DMS153 (cell line): ENCODE data around the gene SPEG.

Experiments
- DNase-seq: peaks from one replicate; lab custom pipeline; 2025; lab: John Stamatoyannopoulos, UW

Gene SPEG

DNA sequence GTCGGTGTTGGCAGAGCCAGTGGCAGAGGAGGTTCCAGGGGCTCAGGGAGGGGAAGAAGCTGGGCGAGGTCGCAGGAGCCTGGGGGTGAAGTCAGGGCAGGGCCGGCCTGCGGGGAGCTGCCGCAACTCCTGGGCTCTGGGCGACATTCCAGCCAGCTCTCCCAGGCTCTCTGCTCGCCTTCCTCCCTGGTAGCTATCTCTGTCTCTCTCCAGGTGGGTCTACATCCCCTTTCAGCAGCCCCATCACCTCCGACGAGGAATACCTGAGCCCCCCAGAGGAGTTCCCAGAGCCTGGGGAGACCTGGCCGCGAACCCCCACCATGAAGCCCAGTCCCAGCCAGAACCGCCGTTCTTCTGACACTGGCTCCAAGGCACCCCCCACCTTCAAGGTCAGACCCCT lies 27.0 kb downstream of the SPEG start:
- DNase-seq, result no peak

DNA sequence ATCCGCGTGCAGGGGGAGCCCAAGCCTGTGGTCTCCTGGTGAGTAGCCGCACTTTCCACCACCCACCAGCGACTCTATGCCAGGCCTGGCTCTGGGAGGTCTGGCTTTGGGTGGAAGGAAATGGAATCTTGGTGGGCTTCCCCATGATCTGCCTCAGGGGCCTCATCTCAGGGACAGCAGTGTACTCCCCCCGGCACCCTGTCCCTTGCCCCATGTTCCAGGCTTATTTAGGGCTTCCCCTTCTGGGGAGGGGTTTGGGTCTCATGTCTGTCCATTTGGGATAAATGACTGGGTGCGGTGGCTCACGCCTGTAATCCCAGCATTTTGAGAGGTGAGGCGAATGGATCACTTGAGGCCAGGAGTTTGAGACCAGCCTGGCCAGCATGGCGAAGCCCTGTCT lies 27.7 kb downstream of the SPEG start:
- no peak for DNase-seq

DNA sequence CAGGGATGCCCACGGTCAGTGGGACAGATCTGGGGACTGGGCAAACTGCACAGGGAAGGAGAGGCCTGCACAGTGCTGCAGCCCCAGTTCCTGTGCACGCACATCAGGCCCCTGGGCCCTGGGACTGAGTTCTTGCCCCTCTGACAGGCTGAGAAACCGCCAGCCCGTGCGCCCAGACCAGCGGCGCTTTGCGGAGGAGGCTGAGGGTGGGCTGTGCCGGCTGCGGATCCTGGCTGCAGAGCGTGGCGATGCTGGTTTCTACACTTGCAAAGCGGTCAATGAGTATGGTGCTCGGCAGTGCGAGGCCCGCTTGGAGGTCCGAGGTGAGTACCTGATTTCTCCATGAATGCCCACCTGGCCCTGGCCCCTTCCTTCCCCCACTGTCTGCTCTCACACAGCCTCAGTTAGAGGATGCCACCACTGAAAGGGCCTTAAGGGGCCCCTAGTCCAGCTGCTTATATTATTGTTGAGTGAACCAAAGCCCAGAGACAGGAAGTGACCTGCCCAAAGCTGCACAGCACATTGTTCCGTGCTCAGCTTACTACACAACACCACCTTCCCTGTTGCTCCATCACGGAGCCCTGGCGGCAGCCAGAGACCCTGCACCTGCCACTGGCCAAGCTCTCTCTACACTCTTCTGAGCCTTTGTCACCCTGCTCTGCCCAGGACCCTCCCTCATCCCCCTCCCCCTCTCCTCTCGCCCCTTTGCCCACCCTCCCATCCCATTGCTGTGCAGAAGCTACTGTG lies 29.8 kb downstream of the SPEG start:
- DNase-seq, result no peak

DNA sequence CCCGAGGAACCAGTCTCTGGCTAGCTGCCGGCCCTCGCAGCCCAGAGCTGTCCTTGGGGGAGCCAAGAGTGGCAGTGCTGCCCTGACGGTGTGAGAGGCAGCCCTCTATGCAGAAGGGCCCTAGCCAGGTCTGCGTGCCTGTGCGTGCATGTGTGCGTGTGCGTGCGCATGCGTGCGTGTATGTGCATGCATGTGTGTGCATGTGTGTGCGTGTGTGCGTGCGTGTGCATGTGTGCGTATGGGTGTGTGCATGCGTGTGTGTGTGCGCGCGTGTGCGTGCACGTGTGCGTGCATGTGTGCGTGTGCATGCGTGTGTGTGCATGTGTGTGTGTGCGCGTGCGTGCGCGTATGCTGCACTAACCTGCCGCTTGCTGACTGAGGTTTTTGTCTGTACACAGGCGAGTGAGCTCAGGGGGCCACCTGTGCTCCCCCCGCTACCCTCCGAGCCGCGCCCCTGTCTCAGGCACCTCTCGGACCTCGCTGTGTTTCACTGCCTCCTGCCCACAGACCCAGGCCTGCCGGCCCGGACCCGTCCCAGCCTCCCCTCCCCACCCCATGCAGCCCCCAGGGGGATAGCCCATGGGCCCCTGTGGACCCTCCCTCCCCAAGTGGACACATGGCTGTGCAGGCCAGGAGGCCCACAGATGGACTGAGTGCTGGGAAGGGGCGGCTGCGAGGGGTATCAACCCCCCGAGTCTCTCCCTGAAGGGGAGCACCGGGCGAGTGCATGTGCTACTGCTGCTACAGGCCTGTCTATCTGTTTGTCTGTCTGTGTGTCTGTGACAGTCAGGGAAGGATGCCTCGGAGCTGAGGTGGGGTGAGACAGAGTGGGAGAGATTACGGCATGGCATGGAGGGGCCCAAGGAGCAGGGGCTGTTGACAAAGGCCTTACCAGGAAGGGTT lies 31.3 kb downstream of the SPEG start:
- no peak for DNase-seq

DNA sequence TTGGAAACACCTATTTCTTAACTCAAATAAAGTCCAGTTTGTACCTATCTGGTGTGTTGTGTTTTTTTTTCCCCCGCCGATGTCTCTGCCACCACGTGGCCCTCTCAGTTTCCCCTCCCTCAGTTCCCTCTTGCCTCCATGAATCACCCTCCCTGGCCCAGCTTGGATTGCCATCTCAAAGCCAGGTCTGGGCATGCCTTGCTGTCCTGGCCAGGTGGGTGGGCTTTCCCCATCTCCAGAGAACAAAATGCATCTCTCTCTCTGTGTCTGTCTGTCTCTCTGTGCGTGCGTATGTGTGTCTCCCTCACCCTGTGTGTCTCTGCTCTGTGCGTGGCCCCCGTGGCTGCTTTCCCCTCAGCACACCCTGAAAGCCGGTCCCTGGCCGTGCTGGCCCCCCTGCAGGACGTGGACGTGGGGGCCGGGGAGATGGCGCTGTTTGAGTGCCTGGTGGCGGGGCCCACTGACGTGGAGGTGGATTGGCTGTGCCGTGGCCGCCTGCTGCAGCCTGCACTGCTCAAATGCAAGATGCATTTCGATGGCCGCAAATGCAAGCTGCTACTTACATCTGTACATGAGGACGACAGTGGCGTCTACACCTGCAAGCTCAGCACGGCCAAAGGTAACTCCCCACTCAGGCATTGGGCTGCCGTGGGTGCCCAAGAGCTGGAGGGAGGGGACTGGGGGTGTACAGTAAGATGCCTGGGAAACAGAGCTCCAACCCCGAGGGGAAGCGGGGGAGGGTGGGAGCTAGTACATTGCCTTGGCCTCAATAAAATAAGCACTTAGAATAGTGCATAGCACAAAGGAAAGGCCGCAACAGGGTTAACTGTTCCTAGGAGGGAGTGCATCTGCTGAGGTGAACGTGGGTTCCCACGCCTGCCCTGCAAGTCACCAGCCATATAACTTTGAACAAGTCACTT lies 32.4 kb downstream of the SPEG start:
- DNase-seq, result no peak

DNA sequence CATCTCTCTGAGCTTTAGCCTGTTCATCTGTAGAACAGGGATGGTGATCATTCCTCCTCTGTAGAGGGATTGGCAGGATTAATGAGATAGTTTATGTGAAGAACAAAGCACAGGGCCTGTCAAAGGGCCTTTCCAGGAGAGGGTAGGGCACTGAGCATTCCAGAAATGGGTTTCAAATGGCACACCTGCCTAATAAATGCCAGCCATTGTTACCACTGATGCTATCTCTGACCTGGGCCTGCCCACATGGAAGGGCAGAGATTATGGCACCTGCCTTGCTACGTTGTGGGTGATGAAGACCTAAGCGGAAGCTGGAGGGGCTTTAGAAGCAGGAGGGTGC lies 33.1 kb downstream of the SPEG start:
- DNase-seq, result peak; percentile 56

DNA sequence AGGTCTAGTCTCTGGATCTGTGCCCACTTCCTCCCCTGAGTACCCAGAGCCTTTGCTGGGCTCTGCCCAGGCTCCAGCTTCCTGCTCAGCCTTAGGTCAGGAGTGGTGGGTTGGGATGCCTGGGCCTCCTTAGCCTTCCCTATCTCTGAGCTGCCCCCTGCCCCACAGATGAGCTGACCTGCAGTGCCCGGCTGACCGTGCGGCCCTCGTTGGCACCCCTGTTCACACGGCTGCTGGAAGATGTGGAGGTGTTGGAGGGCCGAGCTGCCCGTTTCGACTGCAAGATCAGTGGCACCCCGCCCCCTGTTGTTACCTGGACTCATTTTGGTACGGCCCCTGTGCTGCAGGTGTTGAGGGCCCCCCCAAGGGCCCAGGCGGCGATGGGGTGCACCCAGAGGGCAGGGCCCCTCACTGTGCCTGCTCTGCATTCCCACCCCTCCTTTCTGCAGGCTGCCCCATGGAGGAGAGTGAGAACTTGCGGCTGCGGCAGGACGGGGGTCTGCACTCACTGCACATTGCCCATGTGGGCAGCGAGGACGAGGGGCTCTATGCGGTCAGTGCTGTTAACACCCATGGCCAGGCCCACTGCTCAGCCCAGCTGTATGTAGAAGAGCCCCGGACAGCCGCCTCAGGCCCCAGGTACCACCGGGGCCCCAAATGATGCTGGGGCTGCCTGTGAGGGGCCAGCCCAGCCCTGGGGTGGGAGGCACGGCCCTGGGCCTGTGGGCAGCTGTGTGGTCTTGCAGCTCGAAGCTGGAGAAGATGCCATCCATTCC lies 34.0 kb downstream of the SPEG start:
- no peak for DNase-seq

DNA sequence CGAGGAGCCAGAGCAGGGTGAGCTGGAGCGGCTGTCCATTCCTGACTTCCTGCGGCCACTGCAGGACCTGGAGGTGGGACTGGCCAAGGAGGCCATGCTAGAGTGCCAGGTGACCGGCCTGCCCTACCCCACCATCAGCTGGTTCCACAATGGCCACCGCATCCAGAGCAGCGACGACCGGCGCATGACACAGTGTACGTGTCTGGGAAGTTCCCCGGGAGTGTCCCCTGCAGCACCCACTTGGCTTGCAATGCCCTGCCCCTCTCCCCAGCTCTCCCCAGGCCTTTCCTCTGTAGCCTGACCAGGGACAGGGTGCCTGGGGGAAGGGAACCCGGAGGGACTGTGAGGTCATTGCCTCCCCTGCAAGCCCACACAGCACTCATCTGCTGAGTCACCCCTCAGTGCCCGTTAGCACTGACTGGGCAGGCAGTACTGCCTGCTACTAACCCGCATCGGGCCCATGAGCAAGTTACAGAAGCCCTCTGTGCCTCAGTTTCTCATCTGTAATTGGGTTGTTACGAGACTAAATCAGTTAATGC lies 34.6 kb downstream of the SPEG start:
- no peak for DNase-seq

DNA sequence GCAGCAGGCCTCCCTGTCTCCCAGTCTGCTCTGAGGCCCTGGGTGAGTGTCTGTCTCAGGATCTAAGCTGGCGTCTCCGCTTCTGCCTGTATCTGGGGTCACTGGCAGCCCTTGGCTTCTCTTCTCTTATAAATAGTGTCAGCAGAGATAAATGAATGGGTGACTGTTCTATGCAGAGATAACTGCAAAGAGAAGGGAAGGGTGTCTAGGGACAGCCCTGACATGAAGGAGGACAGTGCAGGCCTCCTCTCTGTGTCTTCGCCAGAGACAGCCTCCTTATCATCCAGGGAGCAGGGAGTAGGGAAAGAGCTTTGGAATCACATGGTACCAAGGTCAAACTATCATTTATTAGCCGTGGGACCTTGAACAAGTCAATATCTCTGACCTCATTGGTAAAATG lies 35.8 kb downstream of the SPEG start:
- no peak for DNase-seq

DNA sequence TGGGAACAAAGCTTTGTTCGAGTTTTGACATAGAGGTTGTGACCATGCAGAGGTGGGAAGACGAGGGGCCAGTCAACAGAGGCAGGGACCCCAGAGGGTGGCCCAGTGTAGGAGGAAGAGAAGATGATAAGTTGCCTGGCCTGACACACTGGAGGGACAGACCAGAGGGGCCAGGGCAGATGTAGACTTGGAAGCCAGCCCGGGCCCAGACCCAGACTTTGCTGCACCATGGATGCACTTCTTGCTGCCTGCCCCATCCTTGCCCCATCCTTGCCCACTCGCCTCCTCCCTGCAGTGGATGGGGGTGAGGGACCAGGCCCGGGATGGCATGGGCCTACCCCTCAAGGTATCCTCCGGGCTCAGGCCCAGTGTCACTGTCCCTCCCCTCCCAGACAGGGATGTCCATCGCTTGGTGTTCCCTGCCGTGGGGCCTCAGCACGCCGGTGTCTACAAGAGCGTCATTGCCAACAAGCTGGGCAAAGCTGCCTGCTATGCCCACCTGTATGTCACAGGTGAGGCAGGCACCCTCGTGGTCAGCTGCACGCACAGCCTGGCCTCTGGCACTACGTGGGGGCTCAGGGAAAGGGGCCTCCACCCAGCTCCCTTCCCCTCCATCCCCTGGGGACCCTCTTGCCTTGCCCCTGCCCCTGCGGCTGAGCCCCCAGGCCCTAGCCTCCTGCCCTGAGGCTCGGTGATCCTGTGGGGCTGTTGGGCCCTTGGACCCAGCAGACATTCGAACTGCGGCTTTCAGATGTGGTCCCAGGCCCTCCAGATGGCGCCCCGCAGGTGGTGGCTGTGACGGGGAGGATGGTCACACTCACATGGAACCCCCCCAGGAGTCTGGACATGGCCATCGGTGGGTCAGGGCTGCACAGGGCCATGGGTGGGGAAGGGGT lies 37.1 kb downstream of the SPEG start:
- no peak for DNase-seq

DNA sequence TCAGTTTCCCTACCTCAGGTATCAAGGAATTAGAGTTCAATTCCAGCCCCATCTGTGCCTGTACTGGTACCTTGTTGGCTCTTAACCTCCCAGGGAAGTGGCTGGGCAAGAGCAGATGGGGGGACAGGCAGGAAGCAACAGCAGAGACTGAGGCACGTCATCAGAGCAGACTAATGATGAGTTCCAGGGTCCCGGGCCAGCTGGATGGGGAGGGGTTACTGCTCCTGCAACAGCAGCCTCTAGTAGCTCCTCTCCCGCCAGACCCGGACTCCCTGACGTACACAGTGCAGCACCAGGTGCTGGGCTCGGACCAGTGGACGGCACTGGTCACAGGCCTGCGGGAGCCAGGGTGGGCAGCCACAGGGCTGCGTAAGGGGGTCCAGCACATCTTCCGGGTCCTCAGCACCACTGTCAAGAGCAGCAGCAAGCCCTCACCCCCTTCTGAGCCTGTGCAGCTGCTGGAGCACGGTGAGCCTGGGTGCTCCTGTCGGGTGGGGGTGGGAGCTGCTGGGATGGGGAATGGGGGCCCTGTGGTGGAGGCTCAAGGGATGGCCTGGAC lies 38.1 kb downstream of the SPEG start:
- DNase-seq, result no peak

DNA sequence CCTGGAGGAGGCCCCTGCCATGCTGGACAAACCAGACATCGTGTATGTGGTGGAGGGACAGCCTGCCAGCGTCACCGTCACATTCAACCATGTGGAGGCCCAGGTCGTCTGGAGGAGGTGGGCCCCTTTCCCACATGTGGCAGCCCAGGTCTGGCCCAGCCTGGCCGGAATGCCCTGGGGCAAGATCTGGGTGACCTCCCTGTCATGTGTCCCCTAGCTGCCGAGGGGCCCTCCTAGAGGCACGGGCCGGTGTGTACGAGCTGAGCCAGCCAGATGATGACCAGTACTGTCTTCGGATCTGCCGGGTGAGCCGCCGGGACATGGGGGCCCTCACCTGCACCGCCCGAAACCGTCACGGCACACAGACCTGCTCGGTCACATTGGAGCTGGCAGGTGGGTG lies 38.9 kb downstream of the SPEG start:
- no peak for DNase-seq

DNA sequence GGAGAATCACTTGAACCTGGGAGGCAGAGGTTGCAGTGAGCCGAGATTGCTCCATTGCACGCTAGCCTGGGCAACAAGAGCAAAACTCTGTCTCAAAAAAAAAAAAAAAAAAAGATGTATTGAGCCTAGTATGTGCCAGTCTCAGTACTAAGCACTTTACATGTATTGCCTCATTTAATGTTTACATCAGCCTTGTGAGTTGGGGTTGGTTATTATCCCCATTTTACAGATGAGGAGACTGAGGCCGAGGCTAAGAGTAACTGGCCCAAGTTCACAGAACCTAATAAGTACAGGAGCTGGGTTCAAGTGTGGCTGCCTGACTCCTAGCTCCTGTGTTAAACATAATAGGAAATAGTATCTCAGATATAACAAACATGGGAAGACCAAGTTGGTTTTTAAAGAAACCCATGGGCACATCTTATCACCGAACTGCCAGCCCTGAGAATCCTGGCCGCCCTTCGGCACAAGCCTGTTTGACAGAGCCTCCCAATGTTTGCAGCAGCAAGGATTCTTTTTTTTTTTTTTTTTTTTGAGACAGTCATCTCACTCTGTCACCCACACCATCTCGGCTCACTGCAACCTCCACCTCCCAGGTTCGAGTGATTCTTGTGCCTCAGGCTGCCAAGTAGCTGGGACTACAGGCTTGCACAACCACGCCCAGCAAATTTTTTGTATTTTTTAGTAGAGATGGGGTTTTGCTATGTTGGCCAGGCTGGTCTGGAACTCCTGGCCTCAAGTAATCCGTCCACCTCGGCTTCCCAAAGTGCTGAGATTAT lies 39.8 kb downstream of the SPEG start:
- no peak for DNase-seq

DNA sequence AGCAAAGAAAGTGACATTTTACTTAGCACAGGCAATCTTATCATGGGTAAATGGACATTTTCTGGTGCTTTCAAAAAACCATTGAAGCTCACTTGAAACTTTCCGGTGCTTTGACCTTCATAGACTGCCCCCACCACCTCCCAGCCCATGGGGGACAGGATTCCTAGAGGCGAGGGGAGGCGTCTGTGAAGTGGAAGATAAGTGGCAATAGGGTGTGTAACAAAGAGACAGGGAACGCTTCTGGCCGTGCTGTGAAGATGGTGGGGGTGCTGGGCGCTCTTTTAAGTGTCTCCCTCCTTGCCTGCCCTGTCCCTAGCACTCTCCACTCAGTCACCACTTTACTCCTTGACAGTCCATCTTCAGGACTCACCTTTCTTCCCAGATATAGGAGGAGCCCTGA lies 40.6 kb downstream of the SPEG start:
- no peak for DNase-seq

DNA sequence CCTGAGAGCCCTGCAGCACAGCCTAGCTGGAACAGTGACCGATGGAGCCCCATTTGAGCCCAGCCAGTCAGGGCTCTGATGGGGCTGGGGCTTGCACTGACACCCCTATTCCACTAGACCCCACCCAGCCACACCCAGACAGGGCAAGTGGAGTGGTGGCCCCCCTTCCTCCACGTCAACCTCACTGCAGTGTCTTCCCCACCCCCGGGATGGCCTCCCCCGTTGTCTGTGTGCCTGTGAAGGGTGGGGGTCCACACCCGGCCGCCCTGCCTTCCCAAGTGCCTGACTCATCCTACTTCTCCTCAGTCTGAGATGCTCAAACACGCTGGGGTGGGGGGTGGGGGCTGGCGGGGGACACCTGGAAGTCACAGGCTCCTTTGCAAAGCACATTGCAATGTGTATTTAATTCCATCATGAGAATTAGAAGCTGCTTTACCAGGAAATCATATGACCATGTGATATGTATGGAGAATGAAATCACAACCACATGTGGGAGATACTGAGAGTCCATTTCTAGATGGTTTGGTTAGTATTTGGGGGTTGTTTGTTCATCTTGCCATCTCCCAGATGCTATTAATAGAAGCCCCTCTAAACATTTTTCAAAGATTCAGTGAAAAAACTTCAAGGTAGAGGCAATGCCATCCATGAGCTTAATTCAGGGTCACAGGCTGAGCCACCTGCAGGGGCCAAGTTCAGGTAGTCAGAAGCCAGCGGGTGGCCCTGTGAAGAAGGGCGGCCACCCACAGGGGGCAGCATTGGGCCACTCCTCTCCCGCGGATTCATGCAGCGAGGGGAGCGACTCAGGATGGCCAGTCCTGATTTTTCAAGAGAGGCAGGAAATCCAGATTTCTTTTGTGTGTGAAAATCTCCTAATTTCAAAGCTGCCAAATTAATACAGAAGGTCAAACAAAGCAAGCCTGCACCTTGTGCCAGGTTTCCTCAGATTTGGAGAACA lies 41.3 kb downstream of the SPEG start:
- DNase-seq, result peak; percentile 64

DNA sequence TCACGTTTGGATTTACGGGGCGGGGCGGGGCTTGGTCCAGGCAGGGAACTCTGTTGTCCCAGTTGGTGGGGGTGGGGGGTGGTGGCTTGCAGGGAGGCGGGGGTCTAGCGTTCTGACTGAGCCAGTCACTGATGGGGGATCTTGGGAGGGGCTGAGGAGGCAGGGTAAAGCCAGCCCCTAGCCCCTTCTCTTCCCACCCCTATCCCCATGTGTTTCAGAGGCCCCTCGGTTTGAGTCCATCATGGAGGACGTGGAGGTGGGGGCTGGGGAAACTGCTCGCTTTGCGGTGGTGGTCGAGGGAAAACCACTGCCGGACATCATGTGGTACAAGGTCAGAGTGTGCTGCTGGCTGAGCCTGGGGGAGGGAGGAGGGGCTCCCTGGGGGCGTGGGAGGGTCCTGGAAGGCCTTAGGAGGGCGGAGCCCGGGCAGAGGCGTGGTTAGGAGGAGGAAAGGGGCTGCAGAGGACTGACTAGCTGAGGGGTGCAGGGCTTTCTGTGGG lies 42.1 kb downstream of the SPEG start:
- no peak for DNase-seq

DNA sequence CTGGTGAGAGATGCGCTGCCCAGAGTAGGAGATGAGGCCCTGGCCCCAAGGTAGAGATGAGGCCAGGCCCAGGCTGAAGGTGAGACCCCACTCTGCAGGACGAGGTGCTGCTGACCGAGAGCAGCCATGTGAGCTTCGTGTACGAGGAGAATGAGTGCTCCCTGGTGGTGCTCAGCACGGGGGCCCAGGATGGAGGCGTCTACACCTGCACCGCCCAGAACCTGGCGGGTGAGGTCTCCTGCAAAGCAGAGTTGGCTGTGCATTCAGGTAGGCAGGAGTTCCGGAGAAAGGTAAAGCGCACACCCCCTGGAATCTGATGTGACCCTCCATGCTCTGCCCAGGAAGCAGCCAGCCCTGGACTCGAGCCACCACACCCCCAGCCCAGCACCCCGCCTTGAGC lies 42.5 kb downstream of the SPEG start:
- DNase-seq, result no peak

DNA sequence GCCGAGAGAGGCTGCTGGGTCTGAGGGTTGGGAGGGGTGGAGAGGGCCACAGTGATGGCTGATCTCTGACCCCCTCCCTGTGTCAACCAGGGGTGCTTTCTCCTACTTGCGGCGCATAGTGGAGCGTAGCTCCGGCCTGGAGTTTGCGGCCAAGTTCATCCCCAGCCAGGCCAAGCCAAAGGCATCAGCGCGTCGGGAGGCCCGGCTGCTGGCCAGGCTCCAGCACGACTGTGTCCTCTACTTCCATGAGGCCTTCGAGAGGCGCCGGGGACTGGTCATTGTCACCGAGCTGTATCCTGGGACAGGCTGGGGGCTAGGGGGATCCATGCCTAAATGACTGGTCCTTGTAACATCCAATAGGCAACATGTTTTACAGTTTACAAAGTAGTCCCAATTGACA lies 43.2 kb downstream of the SPEG start:
- DNase-seq, result no peak
